Stimulated activated CD4-positive, alpha-beta T cell treated with anti-CD3 and anti-CD28 coated beads, Interleukin-4, amount 100 ng/mL, for 1 hour (primary cell): ENCODE measurements around the gene SLC37A1.

ENCODE experiments used
- DNase-seq: peaks from one replicate; pipeline ENCODE4 v3.0.0-alpha.2; 2020

SLC37A1 gene

DNA sequence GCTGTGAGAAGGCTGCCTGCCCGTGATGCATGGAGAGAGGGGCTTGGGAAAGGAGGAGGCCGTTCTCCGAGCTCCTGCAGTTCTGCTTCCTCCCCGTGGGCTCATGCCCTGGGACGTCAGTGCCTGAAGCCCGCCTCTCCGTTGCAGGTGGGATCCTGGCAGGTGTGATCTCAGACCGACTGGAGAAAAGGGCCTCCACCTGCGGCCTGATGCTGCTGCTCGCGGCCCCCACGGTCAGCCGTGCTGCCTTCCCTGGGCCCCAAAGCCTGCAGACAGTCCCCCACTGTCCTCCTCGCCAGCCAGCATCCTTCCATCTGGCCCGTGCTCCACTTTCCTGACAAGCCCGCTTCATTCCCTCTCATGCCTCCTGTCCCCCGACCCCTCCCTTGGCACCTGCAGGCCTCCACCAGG, 50.9 kb downstream of the SLC37A1 start:
- DNase-seq = no peak

DNA sequence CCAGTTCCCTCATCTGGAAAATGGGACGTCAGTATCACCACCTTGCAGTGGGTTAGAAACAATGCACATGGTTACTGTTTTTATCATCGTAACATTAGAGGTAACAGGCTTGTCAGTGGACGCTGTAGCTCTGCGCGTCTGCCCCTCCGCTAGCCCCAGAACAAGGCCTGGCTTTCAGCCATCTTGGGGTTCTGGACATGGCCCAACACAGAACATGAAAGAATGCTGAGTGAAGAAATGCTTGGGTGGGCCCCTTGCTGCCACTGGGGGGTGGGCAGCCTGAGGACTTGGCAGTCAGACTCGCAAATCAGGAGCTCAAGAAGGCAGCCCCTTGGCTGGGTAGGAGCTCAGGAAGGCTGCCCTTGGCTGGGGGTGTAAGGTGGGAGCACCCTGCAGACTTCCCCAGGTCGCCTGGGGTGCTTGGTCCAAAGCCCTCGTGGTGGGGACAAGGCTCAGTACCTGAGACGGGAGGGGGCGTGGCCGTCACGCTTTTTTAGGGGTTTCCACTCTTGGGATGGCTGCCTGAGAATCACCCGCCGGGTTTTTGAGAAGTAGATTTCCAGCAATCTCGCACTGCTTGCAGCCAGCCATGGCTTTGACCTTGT, 51.7 kb downstream of the SLC37A1 start:
- DNase-seq = no peak

DNA sequence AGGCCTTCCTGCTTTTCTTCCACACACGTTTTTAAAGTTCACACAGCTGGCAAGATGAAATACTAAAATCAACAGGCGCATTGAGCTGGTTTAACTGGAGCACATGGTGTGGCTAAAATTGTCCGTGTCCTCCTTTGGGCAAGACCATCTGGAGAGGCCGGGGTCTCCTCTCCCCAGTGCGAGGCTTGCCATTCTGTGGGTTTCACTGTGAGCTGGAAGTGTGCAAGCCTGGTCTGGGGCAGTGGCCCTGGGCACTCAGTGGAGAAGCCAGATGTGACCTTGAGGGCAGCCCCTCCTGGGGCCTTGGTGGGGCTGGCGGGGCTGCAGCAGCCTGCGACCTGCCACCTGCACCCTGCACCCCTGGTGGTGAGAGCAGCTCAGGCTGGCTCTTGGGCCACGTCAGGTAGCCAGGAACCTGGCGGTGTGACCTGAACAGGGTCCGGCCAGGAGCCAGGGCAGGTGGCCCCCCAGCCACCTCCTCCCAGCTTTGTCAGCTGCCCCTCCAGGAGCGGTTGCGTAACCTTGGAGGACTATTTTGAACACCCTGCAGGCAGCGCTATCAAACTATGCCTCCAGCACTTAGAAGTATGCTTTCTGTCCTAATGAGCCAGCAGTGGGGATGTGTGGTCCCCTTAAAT, 52.4 kb downstream of the SLC37A1 start:
- no peak for DNase-seq

DNA sequence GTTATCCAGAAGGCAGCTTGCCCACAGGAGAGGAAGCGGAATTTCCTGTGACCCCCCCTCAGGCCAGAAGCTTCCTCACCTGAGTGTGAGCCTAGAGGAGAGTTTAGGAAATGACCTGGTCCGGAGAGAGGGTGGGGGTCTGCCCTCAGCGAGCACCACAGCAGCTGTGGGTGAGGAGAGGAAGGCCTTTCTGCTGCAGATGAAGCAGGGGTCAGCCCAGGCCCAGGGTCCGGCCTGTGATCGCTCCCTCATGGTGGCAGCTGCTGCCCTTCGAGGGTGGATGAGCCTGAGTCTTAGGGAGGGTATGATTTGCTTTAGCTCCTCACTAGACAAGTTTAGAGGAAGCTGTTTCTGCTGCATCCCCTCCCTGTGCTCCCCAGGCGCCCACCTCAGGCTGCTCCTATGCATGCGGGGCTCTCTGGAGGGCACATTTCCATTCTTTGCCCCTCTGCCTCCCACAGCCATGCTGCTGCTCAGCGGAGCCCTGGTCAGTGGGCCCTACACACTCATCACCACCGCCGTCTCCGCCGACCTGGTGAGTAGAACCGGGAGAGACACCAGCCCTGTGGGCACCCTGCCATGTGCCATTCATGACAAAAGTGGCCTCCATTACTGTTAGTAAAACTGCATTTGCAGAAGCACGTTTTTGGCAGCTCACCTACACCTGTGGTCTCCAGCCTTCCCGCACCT, 53.0 kb downstream of the SLC37A1 start:
- DNase-seq = no peak

DNA sequence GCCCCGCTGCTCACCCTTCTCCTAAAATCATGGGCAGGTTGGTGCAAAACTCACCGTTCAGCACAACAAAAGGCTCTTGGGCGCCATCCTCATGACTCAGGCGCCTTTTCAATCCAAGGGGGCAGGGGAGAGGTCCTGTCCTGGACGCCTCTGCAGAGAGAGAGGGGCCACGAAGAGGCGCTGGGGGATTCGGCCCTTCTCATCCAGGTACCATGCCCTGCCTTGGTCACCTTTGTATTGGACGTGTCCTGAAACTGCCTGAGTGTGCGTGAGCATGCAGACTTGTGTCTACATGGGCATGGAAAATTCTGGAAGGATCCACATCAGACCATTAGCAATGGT, 53.5 kb downstream of the SLC37A1 start:
- no peak for DNase-seq

DNA sequence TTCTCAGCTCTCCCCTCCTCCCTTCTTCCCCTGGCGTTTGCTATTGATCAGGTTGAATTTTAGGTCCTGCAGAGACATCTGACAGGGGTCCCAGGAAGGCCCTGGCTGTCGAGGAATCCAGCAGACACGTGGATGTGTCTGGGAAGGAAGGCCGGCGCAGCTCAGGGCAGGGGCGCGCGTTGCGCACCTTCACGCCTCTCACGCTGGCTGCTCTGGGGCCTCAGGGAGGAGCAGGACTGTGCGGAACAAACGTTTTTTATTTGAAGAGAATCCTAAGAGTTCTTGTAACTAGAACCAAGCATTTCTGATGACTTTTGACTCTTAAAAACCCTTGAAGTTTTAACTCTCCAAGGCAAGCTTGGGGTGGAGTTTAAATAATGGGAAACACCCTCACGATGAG, 54.2 kb downstream of the SLC37A1 start:
- no peak for DNase-seq

DNA sequence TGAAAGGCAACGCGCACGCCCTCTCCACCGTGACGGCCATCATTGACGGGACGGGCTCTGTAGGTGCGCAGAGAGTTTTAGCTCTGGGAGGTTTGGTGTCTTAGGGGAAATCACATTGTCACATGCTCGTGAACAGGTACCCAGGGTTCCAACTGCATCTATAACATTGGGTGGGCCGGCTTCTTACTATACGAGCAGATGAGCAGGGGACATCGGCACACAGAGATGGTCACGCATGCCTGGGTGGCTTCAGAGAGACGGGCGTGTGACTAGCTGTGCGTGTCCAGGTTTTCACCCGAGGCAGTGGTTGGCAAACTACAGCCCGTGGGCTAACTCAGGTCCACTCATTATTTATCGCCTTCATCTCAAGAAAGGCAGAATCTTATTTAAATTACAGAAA, 54.7 kb downstream of the SLC37A1 start:
- DNase-seq = no peak

DNA sequence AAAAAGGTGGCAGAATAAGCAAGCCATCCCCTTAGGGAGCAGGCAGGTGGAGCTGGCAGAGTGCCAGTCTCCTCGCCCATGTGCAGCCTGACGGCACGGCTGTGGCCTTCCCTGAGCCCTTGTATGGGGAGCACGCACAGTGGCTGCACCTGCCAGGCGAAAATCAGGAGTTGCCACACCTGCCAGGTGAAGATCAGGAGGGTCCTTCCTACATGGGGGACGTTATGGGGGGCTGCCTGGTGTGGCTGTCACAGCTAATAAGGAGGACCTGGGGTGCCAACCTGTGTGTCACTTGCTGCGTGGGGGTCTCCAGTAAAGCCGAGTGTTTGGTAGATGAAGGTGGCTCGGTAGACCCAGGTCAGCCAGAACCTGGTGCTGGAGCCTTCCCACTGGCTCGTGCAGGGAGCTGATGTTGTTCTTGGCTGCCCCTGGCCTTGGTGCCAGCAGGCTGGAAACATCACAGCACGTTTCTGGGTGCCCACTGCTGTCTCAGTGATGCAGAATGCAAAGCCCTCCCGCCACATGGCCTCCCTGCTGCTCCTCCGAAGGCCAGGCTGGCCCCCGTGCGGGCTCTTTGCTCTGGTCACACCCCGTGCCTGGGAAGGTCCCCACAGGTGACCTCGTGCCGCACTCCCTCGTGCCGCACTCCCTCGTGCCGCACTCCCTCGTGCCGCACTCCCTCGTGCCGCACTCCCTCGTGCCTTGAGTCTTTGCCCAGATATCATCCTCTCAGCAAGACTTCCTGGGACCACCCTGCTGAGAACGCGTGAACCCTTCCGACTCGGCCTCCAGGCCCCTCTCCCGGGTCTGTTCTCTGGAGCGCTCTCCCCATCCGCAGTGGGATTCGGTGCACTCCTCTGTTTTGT, 55.4 kb downstream of the SLC37A1 start:
- DNase-seq = no peak

DNA sequence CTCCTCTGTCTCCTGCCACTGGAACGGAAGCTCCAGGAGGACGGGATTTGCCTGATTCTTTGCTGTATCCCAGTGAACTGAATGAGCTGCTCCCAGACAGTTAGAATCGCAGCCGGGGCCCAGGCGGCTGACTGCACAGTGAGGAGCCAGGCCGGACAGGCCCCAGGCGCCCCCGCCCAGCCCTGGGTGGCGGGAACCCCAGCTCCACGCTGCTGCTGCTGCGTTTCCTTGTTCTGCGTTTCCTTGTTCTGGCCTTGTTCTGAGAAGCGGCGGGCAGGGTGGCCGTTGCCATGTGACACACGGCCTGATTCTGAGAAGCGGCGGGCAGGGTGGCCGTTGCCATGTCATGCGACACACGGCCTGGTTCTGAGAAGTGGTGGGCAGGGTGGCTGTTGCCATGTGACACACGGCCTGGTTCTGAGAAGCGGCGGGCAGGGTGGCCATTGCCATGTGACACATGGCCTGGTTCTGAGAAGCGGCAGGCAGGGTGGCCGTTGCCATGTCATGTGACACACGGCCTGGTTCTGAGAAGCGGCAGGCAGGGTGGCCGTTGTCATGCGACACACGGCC, 56.2 kb downstream of the SLC37A1 start:
- DNase-seq = no peak

DNA sequence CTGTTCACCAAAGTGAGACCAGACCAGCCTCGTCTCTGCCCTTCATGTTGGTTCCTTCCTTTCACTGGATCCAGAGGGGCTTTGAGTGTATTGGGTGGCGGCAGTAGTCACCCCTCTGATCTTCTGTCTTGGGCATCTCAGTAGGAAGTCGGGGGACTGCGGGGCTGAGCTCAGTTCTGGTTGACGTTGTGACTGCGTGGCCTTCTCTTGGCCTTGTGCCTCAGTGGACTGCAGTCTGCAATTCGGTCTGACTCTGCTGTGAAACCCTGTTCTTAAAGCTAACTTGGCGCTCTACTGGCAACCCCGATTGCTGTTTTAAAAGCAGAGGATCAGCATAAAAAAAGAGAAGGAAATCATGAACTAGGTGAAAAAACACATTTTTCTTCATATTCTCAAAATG, 56.7 kb downstream of the SLC37A1 start:
- no peak for DNase-seq

DNA sequence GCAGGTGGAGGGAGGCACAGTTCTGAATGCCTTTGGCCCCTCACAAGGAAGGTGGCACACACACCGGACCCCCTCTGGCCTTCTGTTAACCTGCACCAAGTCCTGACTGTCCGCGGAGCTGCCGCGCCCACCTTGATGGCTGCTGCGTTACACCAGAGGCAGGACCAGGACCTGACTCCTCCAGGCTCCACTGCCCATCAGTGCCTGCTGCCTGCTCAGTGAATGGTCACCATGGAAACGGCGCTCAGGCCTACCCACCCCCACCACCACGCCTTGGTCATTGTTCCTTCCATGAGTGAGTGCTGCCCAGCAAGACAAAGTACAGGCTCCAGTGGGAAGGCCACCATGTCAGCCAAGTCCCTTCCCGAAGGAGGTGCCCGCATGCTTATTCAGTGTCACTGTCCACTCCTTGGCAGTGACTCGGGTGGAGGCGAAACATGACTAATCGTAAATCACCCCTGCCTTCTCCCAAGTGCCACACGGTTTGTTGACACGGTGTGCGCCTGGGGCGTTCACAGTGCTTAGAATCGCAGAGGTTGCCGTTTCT, 57.3 kb downstream of the SLC37A1 start:
- DNase-seq = no peak

DNA sequence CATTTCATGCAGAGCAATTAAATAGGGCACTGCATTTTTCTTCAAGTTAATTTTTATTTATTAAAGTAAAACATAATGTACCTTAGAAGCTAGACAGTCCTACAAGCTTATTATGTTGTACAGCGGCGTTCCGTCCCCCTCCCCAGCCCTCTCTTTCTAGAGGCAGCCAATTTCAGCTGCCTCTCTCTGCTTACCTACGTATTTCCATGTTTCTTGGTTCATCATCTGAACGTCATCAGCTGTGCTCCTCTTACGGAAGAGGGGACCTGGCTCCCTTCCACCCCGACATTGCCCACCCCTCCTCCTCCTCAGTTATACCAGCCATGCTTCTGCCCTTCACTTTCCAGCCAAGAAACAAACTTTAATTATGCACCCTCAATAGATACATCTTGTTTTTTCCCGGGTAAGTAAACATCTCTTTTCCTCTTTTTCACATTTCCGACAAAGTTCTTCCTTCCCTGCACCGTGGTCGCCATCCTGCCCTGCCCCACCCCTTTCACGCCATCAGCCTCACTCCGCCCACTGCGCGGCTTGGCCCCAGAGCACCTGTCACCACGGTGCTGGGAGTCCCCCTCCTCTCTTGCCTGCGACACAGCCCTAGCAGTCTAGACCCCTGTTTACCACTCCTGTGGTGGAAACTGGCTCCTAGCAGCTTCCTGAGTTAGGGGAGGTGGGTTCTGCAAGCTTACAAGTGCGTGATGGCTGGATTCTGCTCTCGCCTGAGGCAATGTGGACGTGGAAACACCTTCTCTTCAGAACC, 57.9 kb downstream of the SLC37A1 start:
- no peak for DNase-seq

DNA sequence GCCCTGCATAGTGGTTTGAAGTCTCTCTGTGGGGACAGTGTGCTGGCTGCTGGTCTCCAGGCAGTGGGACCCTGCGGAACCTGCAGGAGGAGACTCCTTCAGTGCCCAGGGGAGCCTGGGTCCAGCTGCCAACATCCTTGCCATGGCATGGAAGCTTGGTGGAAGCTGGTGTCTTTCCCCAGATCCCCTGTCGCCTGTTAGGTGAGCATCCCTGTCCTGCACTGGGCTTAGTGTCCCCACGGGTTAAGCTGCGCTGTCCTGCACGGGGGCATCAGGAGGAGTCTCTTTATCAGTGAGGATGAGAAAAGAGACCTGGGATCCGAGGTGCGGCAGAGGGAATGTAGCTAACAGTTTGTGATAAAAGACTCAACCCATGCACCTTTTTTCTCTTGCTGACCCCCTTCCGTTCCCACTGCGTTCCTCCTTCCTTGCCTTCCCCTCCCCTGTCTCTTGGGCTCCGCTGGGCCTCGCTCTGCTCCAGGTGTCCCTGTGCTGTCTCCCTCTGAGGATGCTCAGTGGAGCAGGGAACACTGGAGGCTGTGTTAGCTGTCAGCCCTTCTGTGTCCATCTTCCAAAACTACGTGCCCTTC, 59.3 kb downstream of the SLC37A1 start:
- no peak for DNase-seq

DNA sequence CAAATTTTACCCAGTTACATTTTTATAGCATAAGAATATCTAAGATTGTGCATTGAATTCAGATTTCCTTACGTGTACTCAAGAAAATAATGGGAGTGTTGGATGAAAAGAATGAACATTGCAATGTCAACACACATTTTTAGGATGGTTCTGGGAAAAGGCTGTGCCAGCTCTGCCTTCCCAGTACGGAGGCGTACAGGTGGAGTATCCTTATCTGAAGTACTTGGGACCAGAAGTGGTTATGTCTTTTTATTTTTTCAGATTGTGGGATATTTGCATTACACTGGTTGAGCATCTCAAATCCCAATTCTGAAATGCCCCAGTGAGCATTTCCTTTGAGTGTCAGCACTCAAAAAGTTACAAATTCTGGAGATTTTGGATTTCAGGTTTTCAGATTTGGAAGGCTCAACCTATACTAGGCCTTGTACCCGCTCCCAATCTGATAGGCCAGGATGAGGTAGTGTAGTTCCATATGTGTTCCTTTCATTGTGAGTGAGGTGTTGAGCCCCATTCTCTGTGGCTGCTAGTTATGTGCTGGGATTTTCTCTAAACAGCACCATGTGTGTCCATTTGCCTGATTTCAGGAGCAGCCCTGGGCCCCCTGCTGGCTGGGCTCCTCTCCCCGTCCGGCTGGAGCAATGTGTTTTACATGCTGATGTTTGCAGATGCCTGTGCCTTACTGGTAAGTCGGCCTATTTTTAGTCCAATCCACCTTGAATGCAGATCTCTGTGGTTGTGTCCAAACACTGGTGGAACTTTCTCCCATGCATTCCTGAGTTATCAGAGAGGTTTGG, 60.8 kb downstream of the SLC37A1 start:
- DNase-seq = no peak

DNA sequence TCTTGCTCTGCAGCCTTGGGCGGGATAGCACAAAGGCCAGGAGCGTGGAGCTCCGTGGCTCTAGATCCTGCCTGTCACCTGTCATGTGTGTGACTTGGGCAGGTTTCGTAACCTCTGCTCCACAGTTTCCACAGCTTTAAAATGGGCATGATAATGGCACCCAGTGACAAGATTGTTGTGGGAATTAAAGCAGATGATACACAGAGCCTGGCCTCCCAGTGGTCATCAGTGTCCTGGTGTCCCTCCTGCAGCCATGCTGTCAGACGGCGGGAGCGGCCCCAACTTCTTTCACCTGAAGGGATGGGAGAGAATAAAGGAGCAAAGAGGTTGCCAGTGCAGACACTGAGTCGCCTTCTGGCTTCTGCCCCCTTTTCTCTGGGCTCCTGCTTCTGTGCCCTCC, 61.5 kb downstream of the SLC37A1 start:
- no peak for DNase-seq

DNA sequence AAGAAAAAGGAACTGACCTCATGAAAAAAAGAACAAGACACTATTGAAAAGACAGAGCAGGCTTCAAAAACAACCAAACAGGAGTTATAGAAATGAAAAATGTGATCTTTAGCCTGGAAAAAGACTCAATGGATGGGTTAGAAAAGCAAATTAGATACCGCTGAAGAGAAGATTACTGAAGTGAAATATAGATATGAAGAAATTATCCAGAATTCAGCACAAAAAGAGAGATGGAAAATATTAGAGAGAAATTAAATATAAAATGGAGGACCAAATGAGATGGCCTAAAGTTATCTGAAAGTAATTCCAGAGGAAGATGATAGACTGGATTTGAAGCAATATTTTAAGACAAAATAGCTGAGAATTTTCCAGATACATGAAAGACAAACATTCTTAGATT, 63.0 kb downstream of the SLC37A1 start:
- DNase-seq = no peak

DNA sequence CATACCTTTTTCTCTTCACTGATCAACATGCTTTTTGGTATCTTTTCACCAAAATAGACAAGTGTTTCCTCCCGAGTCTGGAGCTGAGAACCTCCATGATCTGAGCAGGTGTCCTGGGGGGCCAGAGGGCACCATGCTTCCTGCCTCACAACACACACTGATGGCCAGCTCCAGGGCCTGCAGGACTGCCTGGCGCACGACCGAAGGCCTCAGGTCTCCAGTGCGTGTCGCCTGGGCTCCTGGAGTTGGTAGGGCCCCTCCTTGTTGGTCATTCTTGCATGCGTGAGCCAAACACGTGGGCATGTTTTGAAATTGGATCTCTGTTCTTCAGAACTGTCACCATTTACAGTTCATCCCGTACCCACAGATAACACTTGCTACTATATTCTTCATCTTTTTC, 64.4 kb downstream of the SLC37A1 start:
- no peak for DNase-seq

DNA sequence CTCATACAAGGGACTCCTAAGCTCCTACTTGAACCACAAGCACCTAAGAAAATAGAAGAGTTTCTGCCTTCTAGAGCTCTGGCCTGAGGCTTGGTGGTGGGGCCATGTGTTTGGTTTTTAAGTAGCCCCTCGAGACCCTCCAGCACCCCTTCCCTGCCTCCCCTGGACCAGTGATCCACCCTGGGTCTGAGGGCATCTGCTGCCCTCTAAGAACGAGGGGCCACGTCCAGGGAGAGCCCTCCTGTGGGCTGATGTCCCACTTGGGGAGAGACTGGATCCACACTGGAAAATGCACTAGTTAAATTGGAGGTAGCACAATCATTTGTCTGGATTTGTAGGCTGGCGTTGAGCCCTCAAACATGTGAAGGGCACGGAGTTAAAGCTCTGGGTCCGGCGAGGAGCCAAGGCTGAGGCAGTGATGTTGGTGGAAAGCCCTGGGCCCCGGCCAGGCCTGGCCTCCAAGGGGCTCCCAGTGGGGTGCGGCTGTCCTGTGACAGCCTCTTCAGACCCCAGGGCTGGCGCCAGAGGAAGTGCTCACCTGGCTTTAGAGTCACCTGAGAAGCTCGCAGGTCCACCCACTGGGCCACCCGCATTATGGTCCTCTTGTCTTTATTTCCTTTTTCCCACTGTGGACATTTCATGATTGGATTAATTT, 65.2 kb downstream of the SLC37A1 start:
- DNase-seq = no peak

DNA sequence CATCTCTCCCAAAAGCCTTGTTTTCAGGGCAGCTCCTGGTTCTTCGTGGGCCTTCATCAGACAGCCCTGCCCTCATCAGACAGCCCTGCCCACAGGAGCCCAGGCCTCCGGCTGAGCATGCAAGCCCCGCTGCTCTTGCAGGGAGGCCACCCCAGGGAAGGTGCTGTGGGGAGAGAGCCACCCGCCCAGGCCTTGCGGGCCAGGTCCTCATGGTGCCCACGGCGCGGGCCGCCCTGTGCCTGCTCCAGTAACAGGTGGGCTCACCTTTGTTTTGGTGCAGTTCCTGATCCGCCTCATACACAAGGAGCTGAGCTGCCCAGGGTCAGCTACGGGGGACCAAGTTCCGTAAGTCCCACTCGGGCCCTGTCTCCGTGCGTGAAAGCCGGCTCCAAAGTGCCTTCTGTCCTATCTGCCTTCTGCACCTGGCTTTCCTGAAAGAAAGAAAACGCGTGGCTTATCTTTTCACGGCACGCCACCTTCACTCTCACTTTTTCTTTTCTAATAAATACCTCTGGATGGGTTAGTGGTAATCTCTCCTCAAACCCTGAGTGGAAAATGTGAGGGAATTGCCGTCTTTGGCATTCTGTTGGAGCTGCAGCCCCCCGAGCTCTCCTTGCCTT, 65.9 kb downstream of the SLC37A1 start:
- DNase-seq = no peak
